GM12874 (cell line): ENCODE measurements around the gene SPEM2.

Experiments used
- TF ChIP-seq, protein P1 (sequence below): IDR thresholded peaks from 2 replicates; pipeline ENCODE4 v1.5.1; 2011; ENCODE audit warnings: low read depth, mild to moderate bottlenecking, control low read depth, low read length, moderate library complexity; ENCODE audit not compliant: insufficient read depth

SPEM2 gene

DNA sequence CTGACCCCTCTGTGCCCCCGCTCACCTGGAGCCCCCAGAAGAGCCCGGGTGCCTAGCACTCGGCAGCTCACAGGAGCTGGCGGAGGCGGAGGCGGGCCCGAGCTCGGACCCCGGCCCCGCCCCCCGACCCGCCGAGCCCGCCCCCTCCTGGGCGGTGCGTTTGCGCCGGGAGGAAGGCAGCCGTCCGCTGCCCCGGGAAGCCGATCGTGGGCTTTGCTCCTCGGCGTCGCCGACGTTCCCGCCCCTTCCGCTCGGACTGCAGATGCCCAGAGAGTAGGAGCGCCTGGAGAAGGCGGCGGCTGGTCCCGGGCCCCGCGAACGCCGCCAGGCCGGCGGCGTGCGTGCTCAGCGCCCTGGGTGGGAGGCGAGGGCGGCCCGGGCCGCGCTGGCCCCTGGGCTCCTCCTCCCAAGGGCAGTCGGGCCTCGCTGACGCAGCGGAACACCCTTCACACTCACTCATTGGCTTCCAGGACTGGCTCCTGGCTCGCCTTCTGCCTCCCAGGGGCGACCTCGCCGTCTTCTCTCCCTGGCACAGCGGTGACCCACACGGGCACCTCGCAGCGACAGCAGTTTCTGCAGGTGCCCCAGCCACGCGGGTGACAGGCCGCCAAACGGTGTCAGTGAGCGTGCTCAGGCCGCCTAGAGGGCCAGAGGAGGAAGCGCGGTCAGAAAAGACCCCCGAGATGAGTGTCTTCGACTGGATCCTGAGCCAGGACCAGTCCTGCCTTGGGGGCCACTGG is 30.8 kb upstream of the SPEM2 start, which contains the start of gene PLSCR3:
TSS of gene PLSCR3 (minus strand) at position 74 of the 740 bp plus-strand sequence. CDS start 415 bp downstream, outside the sequence.
- TF ChIP-seq, protein P1, sequence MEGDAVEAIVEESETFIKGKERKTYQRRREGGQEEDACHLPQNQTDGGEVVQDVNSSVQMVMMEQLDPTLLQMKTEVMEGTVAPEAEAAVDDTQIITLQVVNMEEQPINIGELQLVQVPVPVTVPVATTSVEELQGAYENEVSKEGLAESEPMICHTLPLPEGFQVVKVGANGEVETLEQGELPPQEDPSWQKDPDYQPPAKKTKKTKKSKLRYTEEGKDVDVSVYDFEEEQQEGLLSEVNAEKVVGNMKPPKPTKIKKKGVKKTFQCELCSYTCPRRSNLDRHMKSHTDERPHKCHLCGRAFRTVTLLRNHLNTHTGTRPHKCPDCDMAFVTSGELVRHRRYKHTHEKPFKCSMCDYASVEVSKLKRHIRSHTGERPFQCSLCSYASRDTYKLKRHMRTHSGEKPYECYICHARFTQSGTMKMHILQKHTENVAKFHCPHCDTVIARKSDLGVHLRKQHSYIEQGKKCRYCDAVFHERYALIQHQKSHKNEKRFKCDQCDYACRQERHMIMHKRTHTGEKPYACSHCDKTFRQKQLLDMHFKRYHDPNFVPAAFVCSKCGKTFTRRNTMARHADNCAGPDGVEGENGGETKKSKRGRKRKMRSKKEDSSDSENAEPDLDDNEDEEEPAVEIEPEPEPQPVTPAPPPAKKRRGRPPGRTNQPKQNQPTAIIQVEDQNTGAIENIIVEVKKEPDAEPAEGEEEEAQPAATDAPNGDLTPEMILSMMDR = peak; percentile 64

DNA sequence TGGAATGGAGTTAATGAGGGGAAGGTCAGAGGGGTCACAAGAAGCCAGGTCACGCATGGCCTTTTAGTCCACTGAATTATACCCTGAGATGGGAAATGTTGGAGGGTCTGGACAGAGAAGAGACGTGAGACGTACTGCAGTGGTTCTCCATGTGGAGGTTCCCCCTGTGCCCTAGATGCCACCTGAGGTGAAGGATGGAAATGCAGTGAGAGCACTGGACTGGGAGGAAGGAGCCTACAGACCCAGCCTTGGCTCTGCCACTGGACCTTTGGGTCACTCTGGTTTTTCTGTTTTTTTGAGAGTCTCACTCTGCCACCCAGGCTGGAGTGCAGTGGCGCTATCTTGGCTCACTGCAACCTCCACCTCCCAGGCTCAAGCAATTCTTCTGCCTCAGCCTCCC is 29.3 kb upstream of the SPEM2 start:
- TF ChIP-seq, protein P1 = no peak

DNA sequence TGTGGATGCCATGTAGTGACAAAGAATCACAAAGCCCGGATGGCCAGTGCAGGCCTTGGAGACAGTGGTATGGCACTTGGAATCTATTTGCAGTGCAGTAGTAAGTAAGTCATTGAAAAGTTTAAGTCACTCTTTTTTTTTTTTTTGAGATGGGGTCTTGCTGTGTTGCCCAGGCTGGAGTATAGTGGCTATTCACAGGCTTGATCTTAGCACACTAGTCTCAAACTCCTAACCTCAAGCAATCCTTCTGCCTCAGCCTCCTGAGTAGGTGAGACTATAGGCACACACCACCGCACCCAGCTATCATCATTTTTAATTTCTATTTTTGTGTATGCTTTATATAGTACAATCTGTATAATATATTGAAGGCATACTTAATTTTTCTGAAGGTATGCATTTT is 26.8 kb upstream of the SPEM2 start:
- TF ChIP-seq, protein P1 = no peak

DNA sequence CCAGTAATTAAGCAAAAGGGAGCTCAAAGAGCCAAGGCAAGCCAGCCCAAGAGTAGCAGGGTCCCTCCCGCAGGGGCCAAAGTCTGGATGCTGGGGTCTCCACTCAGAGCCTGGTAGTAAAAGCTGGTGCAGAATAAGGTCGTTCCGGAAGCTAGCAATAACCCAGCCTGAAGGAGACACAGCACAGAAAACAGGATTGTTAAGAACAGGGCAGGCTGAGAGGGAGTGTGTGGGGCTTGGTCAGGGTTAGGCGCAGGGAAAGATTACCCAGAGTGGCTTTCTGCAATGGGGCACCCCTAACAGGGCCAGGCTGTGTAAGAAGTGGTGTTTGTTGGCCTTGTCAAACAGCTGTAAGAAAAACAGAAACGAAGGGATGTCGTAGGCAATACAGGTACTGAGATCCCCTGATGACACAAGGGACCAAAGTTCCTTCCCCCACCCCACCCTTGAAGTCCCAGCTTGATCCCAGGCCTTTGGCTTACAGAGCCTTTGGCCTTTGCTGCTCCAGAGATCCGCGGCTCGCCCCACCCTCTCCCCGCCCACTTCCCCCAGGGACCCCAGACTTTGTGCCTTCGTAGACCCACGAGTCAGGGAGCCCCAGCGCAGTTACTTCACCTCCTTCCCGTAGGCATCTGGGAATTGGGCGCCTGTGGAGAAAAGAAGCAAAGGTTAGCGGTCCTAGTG is 22.2 kb upstream of the SPEM2 start:
- TF ChIP-seq, protein P1 = no peak

DNA sequence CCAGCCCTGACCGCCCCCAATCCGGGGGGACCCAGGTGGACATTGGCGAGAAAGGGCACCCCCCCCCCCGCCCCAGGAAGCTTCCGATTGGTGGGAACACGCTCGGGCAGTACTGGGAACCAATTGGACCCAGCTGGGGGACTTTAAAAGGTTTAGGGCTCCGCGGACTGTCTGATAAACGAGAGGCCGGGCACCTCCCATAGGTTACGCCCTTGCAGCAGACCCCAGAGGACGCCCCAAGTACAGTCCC is 21.8 kb upstream of the SPEM2 start:
- TF ChIP-seq, protein P1 = no peak

DNA sequence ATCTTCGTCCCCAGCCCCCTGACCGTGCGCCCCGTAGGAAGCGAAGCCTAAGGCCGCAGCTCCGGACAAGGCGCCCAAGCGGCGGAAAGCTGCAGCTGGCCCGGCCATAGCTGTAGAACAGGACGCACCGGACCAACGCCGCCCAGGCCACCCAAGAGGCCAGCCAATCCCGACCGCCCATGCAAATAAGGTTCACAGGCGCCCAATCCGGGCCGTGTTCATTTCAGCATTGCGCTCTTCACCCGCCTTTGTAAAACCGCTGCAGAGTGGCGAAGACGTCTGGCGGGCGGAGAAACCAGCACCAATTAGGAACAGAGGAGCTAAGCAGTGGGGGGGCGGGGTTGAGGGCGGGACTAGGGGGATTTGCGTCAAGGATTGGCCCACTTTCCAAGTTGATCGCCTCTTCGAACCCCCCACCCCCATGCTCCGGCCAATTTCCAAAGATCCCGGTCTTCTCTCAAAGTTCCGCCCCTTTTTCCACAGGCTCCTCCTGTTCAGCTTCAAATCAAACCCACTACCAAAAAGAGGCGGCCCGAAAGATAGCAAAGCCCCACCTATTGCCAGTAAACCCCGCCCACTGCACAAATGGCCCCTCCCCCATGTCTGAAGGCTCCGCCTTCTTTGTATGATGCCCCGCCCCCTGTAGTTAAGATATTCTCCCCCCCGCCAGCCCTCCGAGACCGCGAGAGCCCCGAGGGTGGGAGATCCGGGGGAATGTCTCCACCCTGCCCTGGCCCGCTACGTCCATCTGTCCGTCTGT is 21.3 kb upstream of the SPEM2 start, which contains the start of gene TMEM256:
TSS of gene TMEM256 (minus strand) at position 121 of the 760 bp plus-strand sequence. CDS start at position 108, 13 bp downstream.
- TF ChIP-seq, protein P1 = no peak

DNA sequence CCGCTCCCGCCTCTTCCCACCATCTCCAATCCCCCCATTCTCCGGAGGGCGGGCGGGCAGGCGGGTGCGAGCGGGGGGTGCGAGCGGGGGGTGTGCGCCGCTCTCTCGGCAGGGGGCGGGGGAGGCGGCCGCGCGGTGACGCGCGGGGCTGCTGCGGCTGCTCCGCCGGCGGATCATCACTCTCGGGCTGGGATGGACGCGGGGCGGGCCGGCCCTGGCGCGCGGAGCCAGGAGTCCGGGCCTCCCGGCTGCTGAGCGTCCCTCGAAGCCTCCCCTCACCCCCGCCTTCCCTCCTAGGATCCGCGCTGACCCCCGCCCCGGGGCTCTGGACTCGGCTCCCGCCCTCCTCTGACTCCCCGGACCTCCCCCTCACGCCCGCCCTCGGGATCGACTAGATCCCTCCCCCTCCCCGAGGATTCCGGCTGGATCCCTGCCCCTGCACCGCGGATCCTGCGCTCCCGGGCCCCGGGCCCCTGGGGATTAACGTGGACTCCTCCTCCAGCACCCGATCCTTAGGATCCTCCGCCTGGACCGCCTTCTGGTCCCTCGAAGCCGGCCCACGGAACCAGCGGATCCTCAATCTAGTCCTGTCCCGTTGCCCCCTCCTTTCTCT is 20.6 kb upstream of the SPEM2 start:
- TF ChIP-seq, protein P1 = no peak
